HCT116 (cell line): ENCODE results near the gene TEKT3. TPM values are rescaled to one million over a fixed set of nuclear protein-coding genes. Genes with fewer than 3 reads are reported as not detected.

ENCODE experiments used
- ATAC-seq: fragments of 200-7000 bp; cut with Tn5 transposase; 2 replicates; pipeline ENCODE4 v1.9.1; 2020; ENCODE audit warnings: mild to moderate bottlenecking, moderate library complexity
- BruUV-seq: library from RNA; stranded (reverse); fragments of 400-500 nt; replicated peaks from 2 replicates; lab custom pipeline; 2021; lab: Mats Ljungman, UMichigan
- CTCF ChIA-PET: fragments of 300-600 bp; sonication (Branson Sonifier 250); formaldehyde crosslinking; loops from one replicate; lab custom pipeline; 2021; ENCODE audit warnings: antibody characterized with exemption; lab: Charles Lee
- POLR2A ChIA-PET: fragments of 300-600, 350-600 bp; sonication (Branson Sonifier 250); formaldehyde crosslinking; loops from one replicate; lab custom pipeline; 2021; ENCODE audit warnings: antibody characterized with exemption; lab: Charles Lee
- RAD21 ChIA-PET, 2 experiments: fragments of 300-600 bp; sonication (Branson Sonifier 250); formaldehyde crosslinking; loops; one replicate each; lab custom pipeline; 2023; ENCODE audit warnings: low total read pairs in 2 of 2; ENCODE audit not compliant: uncharacterized antibody in 2 of 2, unreplicated experiment in 2 of 2, low non-redundant PET in 1 of 2; lab: Charles Lee
- DNase-seq: peaks from one replicate; pipeline ENCODE4 v3.0.0-alpha.2; 2010; ENCODE audit warnings: low read depth, low spot score
- H2AFZ ChIP-seq: fragments of 200-600 bp; shearing (Covaris generic), sonication (generic); 2 replicates; pipeline ENCODE4 v1.6.1; 2017; ENCODE audit warnings: low read depth, mixed run types, mixed read lengths, antibody characterized with exemption, low read length; ENCODE audit not compliant: poor library complexity, severe bottlenecking
- H3K27ac ChIP-seq: 2 replicates; pipeline ENCODE4 v1.5.1; 2012; ENCODE audit warnings: low read depth, low read length
- H3K27me3 ChIP-seq: fragments of 200-600 bp; sonication (generic); 2 replicates; pipeline ENCODE4 v1.6.1; 2016; ENCODE audit warnings: mixed run types, low read length, mixed read lengths; ENCODE audit not compliant: insufficient read depth
- H3K36me3 ChIP-seq, 2 experiments: fragments of 200-500 bp in 1 of 2; fragments of 200-600 bp in 1 of 2; sonication (Bioruptor generic) in 1 of 2; sonication (generic) in 1 of 2; 2 replicates each; pipeline versions ENCODE4 v1.5.1 to v1.6.1; 2014 to 2016; ENCODE audit warnings: low read length in 2 of 2, inconsistent platforms in 1 of 2, mixed read lengths in 1 of 2, mixed run types in 1 of 2; ENCODE audit not compliant: insufficient read depth in 2 of 2, control insufficient read depth in 1 of 2
- H3K4me1 ChIP-seq, 2 experiments: fragments of 200-600 bp in 1 of 2; sonication (generic) in 1 of 2; 2 replicates each; pipeline versions ENCODE4 v1.5.1 to v1.6.1; 2012 to 2017; ENCODE audit warnings: low read length in 2 of 2, inconsistent platforms in 1 of 2, mild to moderate bottlenecking in 1 of 2, mixed read lengths in 1 of 2, mixed run types in 1 of 2, moderate library complexity in 1 of 2; ENCODE audit not compliant: insufficient read depth in 2 of 2, control insufficient read depth in 1 of 2
- H3K4me2 ChIP-seq: fragments of 200-600 bp; sonication (generic); 2 replicates; pipeline ENCODE4 v1.6.1; 2017; ENCODE audit warnings: mixed run types, low read length, mixed read lengths
- H3K4me3 ChIP-seq, 2 experiments: fragments of 200-600 bp in 1 of 2; sonication (generic) in 1 of 2; replicated peaks in 1 of 2; 2 replicates each; pipeline ENCODE4 v1.5.1; 2011 to 2016; ENCODE audit warnings: low read length in 2 of 2, control low read depth in 1 of 2, low read depth in 1 of 2, mild to moderate bottlenecking in 1 of 2, mixed read lengths in 1 of 2, mixed run types in 1 of 2
- H3K79me2 ChIP-seq: fragments of 200-600 bp; sonication (generic); 2 replicates; pipeline ENCODE4 v1.6.1; 2017; ENCODE audit warnings: mild to moderate bottlenecking, mixed run types, low read length, moderate library complexity, mixed read lengths; ENCODE audit not compliant: insufficient read depth
- H3K9ac ChIP-seq: fragments of 200-600 bp; sonication (generic); 2 replicates; pipeline ENCODE4 v1.6.1; 2016; ENCODE audit warnings: low read length, mixed read lengths
- H3K9me2 ChIP-seq: fragments of 200-600 bp; sonication (generic), shearing (Covaris generic); 2 replicates; pipeline ENCODE4 v1.6.1; 2017; ENCODE audit warnings: mixed run types, mild to moderate bottlenecking, moderate library complexity; ENCODE audit not compliant: insufficient read depth
- H3K9me3 ChIP-seq, 2 experiments: fragments of 200-500 bp in 1 of 2; fragments of 200-600 bp in 1 of 2; sonication (Bioruptor generic) in 1 of 2; sonication (generic) in 1 of 2; 2 replicates each; pipeline ENCODE4 v1.6.1; 2014 to 2017; ENCODE audit warnings: low read length in 2 of 2, mixed read lengths in 2 of 2, inconsistent platforms in 1 of 2, low read depth in 1 of 2, mild to moderate bottlenecking in 1 of 2, mixed run types in 1 of 2, moderate library complexity in 1 of 2; ENCODE audit not compliant: control insufficient read depth in 1 of 2, insufficient read depth in 1 of 2
- H4K20me1 ChIP-seq: fragments of 200-600 bp; sonication (generic), shearing (Covaris generic); 2 replicates; pipeline ENCODE4 v1.6.1; 2017; ENCODE audit warnings: mixed run types, mild to moderate bottlenecking, moderate library complexity; ENCODE audit not compliant: insufficient read depth
- CEBPB ChIP-seq: IDR thresholded peaks from 2 replicates; pipeline ENCODE4 v1.6.1; 2012; ENCODE audit warnings: low read depth
- FOSL1 ChIP-seq: IDR thresholded peaks from 2 replicates; pipeline ENCODE4 v1.6.1; 2012; ENCODE audit warnings: low read depth
- JUND ChIP-seq: IDR thresholded peaks from 2 replicates; pipeline ENCODE4 v1.6.1; 2012
- POLR2A ChIP-seq: IDR thresholded peaks from 2 replicates; pipeline ENCODE4 v1.7.0; 2011; ENCODE audit warnings: borderline replicate concordance; ENCODE audit not compliant: insufficient read depth, insufficient read length; ENCODE audit errors: extremely low read depth
- POLR2AphosphoS5 ChIP-seq: IDR thresholded peaks from 2 replicates; pipeline ENCODE4 v1.6.1; 2011; ENCODE audit warnings: mild to moderate bottlenecking, low read depth, low read length, moderate library complexity
- RAD21 ChIP-seq: IDR thresholded peaks from 2 replicates; pipeline ENCODE4 v1.6.1; 2012; ENCODE audit warnings: low read depth, mild to moderate bottlenecking
- SP1 ChIP-seq: IDR thresholded peaks from 2 replicates; pipeline ENCODE4 v1.6.1; 2012; ENCODE audit warnings: low read depth
- TCF7L2 ChIP-seq: IDR thresholded peaks from 2 replicates; pipeline ENCODE4 v1.7.0; 2011; ENCODE audit warnings: borderline replicate concordance, inconsistent platforms; ENCODE audit not compliant: insufficient read depth, insufficient read length; ENCODE audit errors: extremely low read depth
- YY1 ChIP-seq: IDR thresholded peaks from 2 replicates; pipeline ENCODE4 v1.6.1; 2011; ENCODE audit warnings: low read length, low read depth, moderate library complexity, mild to moderate bottlenecking; ENCODE audit not compliant: insufficient replicate concordance; ENCODE audit errors: extremely low read depth
- ZFX ChIP-seq: fragments of 450-650 bp; IDR thresholded peaks from 2 replicates; pipeline ENCODE4 v1.6.1; 2017
- ZNF274 ChIP-seq: fragments of 200-500 bp; sonication (Bioruptor generic); IDR thresholded peaks from 2 replicates; pipeline ENCODE4 v1.6.1; 2014; ENCODE audit warnings: mild to moderate bottlenecking, low read depth, low read length, inconsistent platforms
- intact Hi-C: fragments of 100-400 bp; cut with micrococcal nuclease; formaldehyde crosslinking; loops from 2 replicates; pipeline ENCODE4 v1.10.0; 2022
- total RNA-seq: library from RNA; stranded (reverse); gene quantifications from one replicate; pipeline ENCODE4 v1.2.1, GENCODE V29; 2021; ENCODE audit not compliant: unreplicated experiment
- TF ChIP-seq, protein P1 (sequence below): IDR thresholded peaks from 2 replicates; pipeline ENCODE4 v1.6.1; 2012

Gene TEKT3
- total RNA-seq, 1 experiment from 2014 or later, result 0.64 TPM

DNA sequence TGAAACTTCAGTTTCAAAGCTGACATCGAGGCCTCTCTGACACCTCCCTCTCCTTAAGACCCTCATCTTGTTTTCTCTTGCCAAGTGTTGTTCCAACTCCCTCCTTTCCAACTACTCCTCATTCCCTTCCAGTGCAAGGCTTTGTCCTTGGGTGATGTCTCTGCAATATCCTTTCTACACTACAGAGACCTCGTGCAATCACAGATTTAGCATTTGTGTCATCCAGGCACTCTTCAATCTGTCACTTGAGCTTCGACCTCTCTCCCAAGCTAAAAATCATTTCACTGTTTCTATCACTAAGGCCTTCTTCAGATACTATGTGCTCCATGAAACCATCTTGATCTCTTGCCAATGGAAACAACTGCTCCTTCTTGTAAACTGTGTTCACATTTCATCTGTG lies 31.6 kb downstream of the TEKT3 start:
- no TSS peak for BruUV-seq
- no peak for ATAC-seq
- no peak overlapping the region for H2AFZ ChIP-seq

DNA sequence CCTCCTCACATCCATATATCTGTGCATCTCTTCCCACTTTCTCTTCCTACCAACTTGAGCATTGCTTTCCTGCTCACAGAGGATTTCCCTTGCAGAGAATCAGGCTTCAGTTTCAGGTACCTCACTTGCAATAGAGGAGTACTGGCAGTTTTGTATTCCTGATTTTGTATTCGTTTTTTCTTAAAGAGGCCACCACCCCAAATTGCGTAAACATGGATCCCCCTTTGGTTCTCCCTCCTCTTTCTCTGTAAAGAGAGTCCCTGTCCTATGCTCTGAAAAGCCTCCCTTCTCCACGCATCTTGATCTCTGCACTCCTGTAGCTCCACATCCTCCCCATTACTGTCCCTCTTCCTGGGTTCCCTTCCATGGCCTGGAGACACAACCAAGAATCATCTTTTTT lies 32.2 kb downstream of the TEKT3 start:
- intact Hi-C loops, result no loop called here
- Histone ChIP-seq H3K79me2 (no peaks in the 10 kb centered on the region), H2AFZ (no peak overlapping the region), H3K9me3 (no peaks in the 10 kb centered on the region), H3K27ac (no peak overlapping the region), H3K27me3 (peaks cover 14% of the 10 kb centered on the region; the same call in 1 of the 2 replicates), H3K36me3 (no peaks in the 10 kb centered on the region), H4K20me1 (no peaks in the 10 kb centered on the region), H3K4me3 (no peak overlapping the region), H3K4me2 (no peak overlapping the region), H3K9ac (no peak overlapping the region), H3K9me2 (no peaks in the 10 kb centered on the region), H3K4me1 (no peaks in the 10 kb centered on the region)
- ChIA-PET CTCF (no interaction called here), RAD21 (no interaction called here), POLR2A (no interaction called here)
- ATAC-seq (no peak), DNase-seq (no peak)
- TF ChIP-seq SP1 (no peak), RAD21 (no peak), ZNF274 (no peak), FOSL1 (no peak), JUND (no peak)
- BruUV-seq, result no TSS peak

More for the DNA sequence above, 31.6 kb downstream of the TEKT3 start:
- H3K4me2 ChIP-seq, result no peak overlapping the region
- no peaks in the 10 kb centered on the region for H4K20me1 ChIP-seq
- H3K9me3 ChIP-seq, result no peaks in the 10 kb centered on the region
- POLR2A ChIA-PET, result no interaction called here
- H3K27ac ChIP-seq, result no peak overlapping the region
- peaks cover 20% of the 10 kb centered on the region; the same call in 1 of the 2 replicates for H3K27me3 ChIP-seq
- H3K9ac ChIP-seq, result no peak overlapping the region
- RAD21 ChIA-PET, result no interaction called here
- CTCF ChIA-PET, result no interaction called here
- H3K36me3 ChIP-seq, result no peaks in the 10 kb centered on the region
- TF ChIP-seq POLR2AphosphoS5, result no peak
- TF ChIP-seq ZFX, result no peak
- TF ChIP-seq CEBPB, result no peak
- TF ChIP-seq SP1, result no peak
- no peak for TF ChIP-seq POLR2A
- TF ChIP-seq, protein P1, sequence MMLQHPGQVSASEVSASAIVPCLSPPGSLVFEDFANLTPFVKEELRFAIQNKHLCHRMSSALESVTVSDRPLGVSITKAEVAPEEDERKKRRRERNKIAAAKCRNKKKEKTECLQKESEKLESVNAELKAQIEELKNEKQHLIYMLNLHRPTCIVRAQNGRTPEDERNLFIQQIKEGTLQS, result no peak
- TF ChIP-seq YY1, result no peak
- no peak for TF ChIP-seq TCF7L2
- no peaks in the 10 kb centered on the region for H3K4me1 ChIP-seq
- no peaks in the 10 kb centered on the region for H3K79me2 ChIP-seq
- no peak overlapping the region for H3K4me3 ChIP-seq
- H3K9me2 ChIP-seq, result no peaks in the 10 kb centered on the region
- no peak for DNase-seq
- intact Hi-C loops, result no loop called here
